Calu3 (cell line): ENCODE results near the gene PLIN4. TPM values are rescaled to one million over a fixed set of nuclear protein-coding genes. Genes with fewer than 3 reads are reported as not detected.

ENCODE experiments used
- BruUV-seq: library from RNA; stranded (reverse); fragments of 400-500 nt; replicated peaks from 2 replicates; lab custom pipeline; 2021; lab: Mats Ljungman, UMichigan
- CTCF ChIA-PET: fragments of 300-600 bp; sonication (Branson Sonifier 250); formaldehyde crosslinking; loops from one replicate; lab custom pipeline; 2022; ENCODE audit warnings: antibody characterized with exemption; lab: Charles Lee
- DNase-seq: peaks from one replicate; pipeline ENCODE4 v3.0.0; 2022
- H3K27ac Mint-ChIP-seq: one replicate; pipeline ENCODE4 v1.8.0; 2022; ENCODE audit warnings: mixed read lengths; ENCODE audit not compliant: unreplicated experiment
- H3K27me3 Mint-ChIP-seq: one replicate; pipeline ENCODE4 v1.8.0; 2022; ENCODE audit warnings: mixed read lengths; ENCODE audit not compliant: unreplicated experiment
- H3K36me3 Mint-ChIP-seq: one replicate; pipeline ENCODE4 v1.8.0; 2022; ENCODE audit warnings: mild to moderate bottlenecking, moderate library complexity, mixed read lengths; ENCODE audit not compliant: insufficient read depth, unreplicated experiment
- H3K4me1 Mint-ChIP-seq: one replicate; pipeline ENCODE4 v1.8.0; 2022; ENCODE audit warnings: mild to moderate bottlenecking, low read depth, mixed read lengths; ENCODE audit not compliant: unreplicated experiment
- H3K4me3 Mint-ChIP-seq: one replicate; pipeline ENCODE4 v1.8.0; 2022; ENCODE audit warnings: mild to moderate bottlenecking, low read depth, moderate library complexity, mixed read lengths; ENCODE audit not compliant: unreplicated experiment
- H3K9me3 Mint-ChIP-seq: one replicate; pipeline ENCODE4 v1.8.0; 2022; ENCODE audit warnings: low read depth, mixed read lengths; ENCODE audit not compliant: unreplicated experiment
- intact Hi-C: fragments of 100-400 bp; cut with micrococcal nuclease; formaldehyde crosslinking; loops from one replicate; pipeline ENCODE4 v1.10.0; 2022; ENCODE audit not compliant: unreplicated experiment
- total RNA-seq: library from RNA; stranded (reverse); gene quantifications from 2 replicates; pipeline ENCODE4 v1.2.3, GENCODE V29; 2022
- TF ChIP-seq, protein P1 (sequence below): fragments of 200-600 bp; IDR thresholded peaks from one replicate; pipeline ENCODE4 v1.8.0; 2022; ENCODE audit warnings: antibody characterized with exemption; ENCODE audit not compliant: unreplicated experiment

Gene PLIN4
- total RNA-seq, 1 experiment from 2014 or later: 1.1 TPM

DNA sequence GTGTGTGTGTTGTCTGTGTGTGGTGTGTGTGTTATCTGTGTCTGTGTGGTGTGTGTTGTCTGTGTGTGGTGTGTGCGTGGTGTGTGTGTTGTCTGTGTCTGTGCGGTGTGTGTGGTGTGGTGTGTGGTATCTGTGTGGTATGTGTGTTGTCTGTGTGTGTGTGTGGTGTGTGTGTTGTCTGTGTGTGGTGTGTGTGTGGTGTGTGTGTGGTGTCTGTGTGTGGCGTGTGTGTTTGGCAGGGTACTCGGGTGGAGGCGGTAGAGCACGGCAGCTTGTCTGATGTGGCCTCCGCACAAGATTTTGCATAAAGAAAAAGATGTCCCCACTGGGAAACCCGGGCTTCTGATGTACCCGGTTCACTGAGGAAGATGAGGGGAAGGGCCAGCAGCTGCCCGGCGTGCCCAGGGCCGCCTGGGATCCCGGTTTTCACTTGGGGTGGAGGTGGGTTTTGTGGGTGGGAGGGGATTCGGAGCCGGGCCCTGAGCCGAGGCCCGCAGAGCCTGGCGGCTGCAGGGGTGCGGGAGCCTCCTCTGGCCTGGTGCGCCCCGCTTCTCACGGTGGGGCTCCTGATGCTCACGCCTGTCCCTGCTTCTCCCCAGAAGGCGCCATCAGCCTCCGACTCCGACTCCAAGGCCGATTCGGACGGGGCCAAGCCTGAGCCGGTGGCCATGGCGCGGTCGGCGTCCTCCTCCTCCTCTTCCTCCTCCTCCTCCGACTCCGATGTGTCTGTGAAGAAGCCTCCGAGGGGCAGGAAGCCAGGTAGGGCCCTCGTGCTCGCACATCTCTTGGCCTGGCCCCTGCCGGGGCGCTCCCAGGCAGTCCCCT is 25.0 kb downstream of the PLIN4 start:
- CTCF ChIA-PET: no interaction called here
- TF ChIP-seq, protein P1, sequence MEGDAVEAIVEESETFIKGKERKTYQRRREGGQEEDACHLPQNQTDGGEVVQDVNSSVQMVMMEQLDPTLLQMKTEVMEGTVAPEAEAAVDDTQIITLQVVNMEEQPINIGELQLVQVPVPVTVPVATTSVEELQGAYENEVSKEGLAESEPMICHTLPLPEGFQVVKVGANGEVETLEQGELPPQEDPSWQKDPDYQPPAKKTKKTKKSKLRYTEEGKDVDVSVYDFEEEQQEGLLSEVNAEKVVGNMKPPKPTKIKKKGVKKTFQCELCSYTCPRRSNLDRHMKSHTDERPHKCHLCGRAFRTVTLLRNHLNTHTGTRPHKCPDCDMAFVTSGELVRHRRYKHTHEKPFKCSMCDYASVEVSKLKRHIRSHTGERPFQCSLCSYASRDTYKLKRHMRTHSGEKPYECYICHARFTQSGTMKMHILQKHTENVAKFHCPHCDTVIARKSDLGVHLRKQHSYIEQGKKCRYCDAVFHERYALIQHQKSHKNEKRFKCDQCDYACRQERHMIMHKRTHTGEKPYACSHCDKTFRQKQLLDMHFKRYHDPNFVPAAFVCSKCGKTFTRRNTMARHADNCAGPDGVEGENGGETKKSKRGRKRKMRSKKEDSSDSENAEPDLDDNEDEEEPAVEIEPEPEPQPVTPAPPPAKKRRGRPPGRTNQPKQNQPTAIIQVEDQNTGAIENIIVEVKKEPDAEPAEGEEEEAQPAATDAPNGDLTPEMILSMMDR: no peak
- no peak for DNase-seq
- Mint-ChIP-seq H3K36me3 (peaks cover 11% of the 10 kb centered on the region), H3K4me3 (no peak overlapping the region), H3K4me1 (no peaks in the 10 kb centered on the region), H3K27me3 (no peaks in the 10 kb centered on the region), H3K9me3 (no peaks in the 10 kb centered on the region), H3K27ac (no peak overlapping the region)
- BruUV-seq: no TSS peak
- intact Hi-C loops: no loop called here

- H3K9me3 Mint-ChIP-seq: no peaks in the 10 kb centered on the region
- peaks cover 9% of the 10 kb centered on the region for H3K36me3 Mint-ChIP-seq
- H3K4me3 Mint-ChIP-seq: no peak overlapping the region
- TF ChIP-seq, protein P1: no peak
- intact Hi-C loops: no loop called here
- no TSS peak for BruUV-seq
- DNase-seq: no peak
- no peaks in the 10 kb centered on the region for H3K27me3 Mint-ChIP-seq
- H3K4me1 Mint-ChIP-seq: no peaks in the 10 kb centered on the region
- CTCF ChIA-PET: no interaction called here
- H3K27ac Mint-ChIP-seq: no peak overlapping the region
Observed at GRCh38 chr19:4492337-4493103, 25.8 kb downstream of the PLIN4 start.

DNA sequence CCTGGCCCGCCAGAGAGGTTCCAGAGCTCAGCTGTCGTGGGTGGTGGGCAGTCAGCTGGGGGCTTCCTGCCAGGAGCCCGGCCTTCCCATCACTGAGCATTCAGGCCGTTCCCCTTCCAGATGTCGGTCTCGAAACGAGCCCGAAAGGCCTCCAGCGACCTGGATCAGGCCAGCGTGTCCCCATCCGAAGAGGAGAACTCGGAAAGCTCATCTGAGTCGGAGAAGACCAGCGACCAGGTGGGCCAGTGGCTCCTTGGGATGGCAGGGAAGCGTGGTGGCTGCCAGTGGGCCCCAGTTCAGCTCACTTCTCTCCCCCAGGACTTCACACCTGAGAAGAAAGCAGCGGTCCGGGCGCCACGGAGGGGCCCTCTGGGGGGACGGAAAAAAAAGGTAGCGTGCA is 26.8 kb downstream of the PLIN4 start:
- no peaks in the 10 kb centered on the region for H3K4me1 Mint-ChIP-seq
- CTCF ChIA-PET: no interaction called here
- no peaks in the 10 kb centered on the region for H3K27me3 Mint-ChIP-seq
- H3K36me3 Mint-ChIP-seq: peaks cover 5% of the 10 kb centered on the region
- intact Hi-C loops: no loop called here
- no TSS peak for BruUV-seq
- no peak overlapping the region for H3K4me3 Mint-ChIP-seq
- no peaks in the 10 kb centered on the region for H3K9me3 Mint-ChIP-seq
- H3K27ac Mint-ChIP-seq: no peak overlapping the region
- TF ChIP-seq, protein P1: no peak
- DNase-seq: no peak

DNA sequence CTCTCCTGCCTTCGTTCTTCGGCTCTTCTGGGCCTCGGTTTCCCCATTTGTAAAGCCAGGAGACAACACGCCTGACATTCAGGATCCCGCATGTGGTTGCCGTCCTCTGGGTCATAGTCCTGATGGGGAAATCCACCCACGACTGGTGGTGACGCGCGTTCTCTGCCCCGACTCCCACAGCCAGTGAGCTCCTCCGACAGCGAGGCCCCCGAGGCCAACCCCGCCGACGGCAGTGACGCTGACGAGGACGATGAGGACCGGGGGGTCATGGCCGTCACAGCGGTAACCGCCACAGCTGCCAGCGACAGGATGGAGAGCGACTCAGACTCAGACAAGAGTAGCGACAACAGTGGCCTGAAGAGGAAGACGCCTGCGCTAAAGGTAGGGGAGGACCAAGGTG is 29.8 kb downstream of the PLIN4 start:
- H3K4me3 Mint-ChIP-seq: no peak overlapping the region
- intact Hi-C loops: no loop called here
- H3K9me3 Mint-ChIP-seq: no peaks in the 10 kb centered on the region
- CTCF ChIA-PET: no interaction called here
- peaks cover 5% of the 10 kb centered on the region for H3K36me3 Mint-ChIP-seq
- H3K4me1 Mint-ChIP-seq: no peaks in the 10 kb centered on the region
- H3K27me3 Mint-ChIP-seq: no peaks in the 10 kb centered on the region
- H3K27ac Mint-ChIP-seq: no peak overlapping the region
- BruUV-seq: no TSS peak
- no peak for DNase-seq
- TF ChIP-seq, protein P1: no peak
